Left ventricle myocardium inferior (tissue), 1 donor: ENCODE data around the gene AGPAT3. TPM values are rescaled to one million over a fixed set of nuclear protein-coding genes. Genes with fewer than 3 reads are reported as not detected.

Source experiments
- DNase-seq: peaks from one replicate; pipeline ENCODE4 v3.0.0-alpha.2; 2020
- H3K27ac ChIP-seq: fragments of 200-600 bp; replicated peaks from 2 replicates; pipeline ENCODE4 v1.8.0; 2021
- H3K27me3 ChIP-seq: fragments of 200-600 bp; 2 replicates; pipeline ENCODE4 v1.8.0; 2021; ENCODE audit warnings: low read depth
- H3K36me3 ChIP-seq: fragments of 200-600 bp; 2 replicates; pipeline ENCODE4 v1.8.0; 2021
- H3K4me1 ChIP-seq: fragments of 200-600 bp; 2 replicates; pipeline ENCODE4 v1.8.0; 2021
- H3K4me3 ChIP-seq: fragments of 200-600 bp; 2 replicates; pipeline ENCODE4 v1.8.0; 2021; ENCODE audit warnings: mild to moderate bottlenecking, moderate library complexity
- H3K9me3 ChIP-seq: fragments of 200-600 bp; replicated peaks from 2 replicates; pipeline ENCODE4 v1.8.0; 2021
- CTCF ChIP-seq: fragments of 200-600 bp; IDR thresholded peaks from 2 replicates; pipeline ENCODE4 v1.8.0; 2021; ENCODE audit warnings: antibody characterized with exemption, mild to moderate bottlenecking, borderline replicate concordance
- intact Hi-C: fragments of 100-400 bp; cut with micrococcal nuclease; formaldehyde crosslinking; loops from one replicate; pipeline ENCODE4 v1.11.0; 2022
- total RNA-seq: library from RNA; stranded (reverse); fragmentation: NEBNext Ultra II Directional; extraction: Animal tissue kit (Norgen Biotek cat#: 25700); gene quantifications from one replicate; pipeline ENCODE4 v1.2.1, GENCODE V29; 2021
- donor health status: DM: no; HTN: yes; CAD: no; lungs with severe emphysema.

AGPAT3 gene
- total RNA-seq, 1 donor from 2014 or later = 79.6 TPM

GRCh38 chr21:43937051-43937832, 72.2 kb downstream of the AGPAT3 start:
- no peak overlapping the region for H3K4me3 ChIP-seq
- intact Hi-C loops = no loop called here
- peaks cover 5% of the 10 kb centered on the region for H3K36me3 ChIP-seq
- peak overlapping the region; percentile 57 for H3K27ac ChIP-seq
- H3K4me1 ChIP-seq = peaks cover 51% of the 10 kb centered on the region
- no peaks in the 10 kb centered on the region for H3K9me3 ChIP-seq
- H3K27me3 ChIP-seq = no peaks in the 10 kb centered on the region
- TF ChIP-seq CTCF = no peak
- no peak for DNase-seq

DNA sequence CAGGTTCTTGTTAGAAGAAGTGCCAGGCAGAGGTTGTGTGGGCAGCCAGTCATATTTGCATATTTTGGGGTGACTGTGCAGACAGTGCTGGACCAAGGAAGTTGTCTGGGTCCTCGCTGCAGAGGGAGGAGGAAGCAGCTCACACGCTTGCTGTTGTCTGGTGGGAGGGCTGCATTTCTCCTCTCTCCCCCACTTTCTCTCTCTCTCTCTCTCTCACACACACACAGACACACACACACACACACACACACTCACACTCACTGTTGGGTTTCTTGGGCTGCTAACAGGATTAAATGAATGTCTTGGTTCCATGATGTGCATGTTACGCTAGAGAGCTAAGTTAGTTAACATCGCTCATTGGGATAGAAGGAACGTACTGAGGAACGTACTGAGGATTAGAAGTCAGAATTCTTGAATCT, 72.9 kb downstream of the AGPAT3 start:
- Histone ChIP-seq H3K9me3 (no peaks in the 10 kb centered on the region), H3K27me3 (no peaks in the 10 kb centered on the region), H3K36me3 (peaks cover 6% of the 10 kb centered on the region), H3K27ac (peak overlapping the region; percentile 70), H3K4me3 (no peak overlapping the region), H3K4me1 (peaks cover 51% of the 10 kb centered on the region)
- DNase-seq = no peak
- no peak for TF ChIP-seq CTCF
- intact Hi-C loops = no loop called here

- peak; percentile 92 for TF ChIP-seq CTCF
- intact Hi-C loops = no loop called here
- no peaks in the 10 kb centered on the region for H3K27me3 ChIP-seq
- peak overlapping the region; percentile 70 for H3K27ac ChIP-seq
- H3K9me3 ChIP-seq = no peaks in the 10 kb centered on the region
- H3K4me1 ChIP-seq = peaks cover 49% of the 10 kb centered on the region
- peak overlapping the region; percentile 62 for H3K4me3 ChIP-seq
- peaks cover 6% of the 10 kb centered on the region for H3K36me3 ChIP-seq
- peak; percentile 84 for DNase-seq
These were observed 73.9 kb downstream of the AGPAT3 start for GRCh38 chr21:43938751-43939442.

DNA sequence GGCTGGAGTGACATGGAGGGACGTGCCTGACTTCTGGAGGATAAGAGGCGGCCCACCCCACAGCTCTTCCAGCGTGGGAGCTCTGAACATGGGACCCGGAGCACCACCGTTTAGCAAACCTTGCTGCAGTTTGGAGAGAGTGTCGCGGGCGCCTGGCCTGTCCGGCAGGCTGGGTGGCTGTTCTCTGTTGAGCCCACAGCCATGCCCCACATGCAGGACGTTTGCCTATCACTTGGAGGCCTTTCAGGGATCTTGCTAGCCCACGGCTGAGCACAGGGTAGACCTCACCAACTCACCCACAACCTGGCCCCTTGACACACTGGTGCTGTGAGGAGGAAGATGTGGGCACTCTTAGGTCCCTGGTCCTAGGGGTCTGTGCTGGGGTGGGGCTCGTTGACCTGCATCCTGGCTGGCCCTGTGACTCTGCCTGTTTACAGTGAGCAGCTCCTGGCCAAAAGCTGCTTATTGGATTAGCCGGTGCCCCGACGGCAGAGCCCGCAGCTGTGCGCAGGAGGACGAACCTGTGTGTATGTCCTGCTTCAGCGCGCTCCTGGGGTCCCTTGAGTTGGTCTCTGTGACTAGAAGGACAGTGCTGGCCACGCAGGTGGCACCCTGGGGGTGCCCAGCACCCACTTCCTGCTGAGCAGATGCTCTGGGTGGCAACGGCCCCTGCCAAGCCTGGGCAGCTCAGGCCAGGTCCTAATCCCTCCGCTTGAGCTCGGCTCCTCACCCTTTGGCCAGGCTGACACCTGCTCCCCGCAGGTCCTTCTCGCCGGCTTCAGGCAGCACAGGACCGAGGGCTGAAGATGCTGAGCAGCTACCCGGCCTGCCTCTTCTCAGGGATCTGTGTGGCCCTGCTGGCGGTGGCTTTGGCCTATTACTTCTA, 74.7 kb downstream of the AGPAT3 start:
- intact Hi-C loops = no loop called here
- H3K4me3 ChIP-seq = peak overlapping the region; percentile 62
- H3K4me1 ChIP-seq = peaks cover 57% of the 10 kb centered on the region
- no peaks in the 10 kb centered on the region for H3K9me3 ChIP-seq
- peaks cover 6% of the 10 kb centered on the region for H3K36me3 ChIP-seq
- TF ChIP-seq CTCF = no peak
- no peak for DNase-seq
- H3K27me3 ChIP-seq = no peaks in the 10 kb centered on the region
- H3K27ac ChIP-seq = peak overlapping the region; percentile 70

DNA sequence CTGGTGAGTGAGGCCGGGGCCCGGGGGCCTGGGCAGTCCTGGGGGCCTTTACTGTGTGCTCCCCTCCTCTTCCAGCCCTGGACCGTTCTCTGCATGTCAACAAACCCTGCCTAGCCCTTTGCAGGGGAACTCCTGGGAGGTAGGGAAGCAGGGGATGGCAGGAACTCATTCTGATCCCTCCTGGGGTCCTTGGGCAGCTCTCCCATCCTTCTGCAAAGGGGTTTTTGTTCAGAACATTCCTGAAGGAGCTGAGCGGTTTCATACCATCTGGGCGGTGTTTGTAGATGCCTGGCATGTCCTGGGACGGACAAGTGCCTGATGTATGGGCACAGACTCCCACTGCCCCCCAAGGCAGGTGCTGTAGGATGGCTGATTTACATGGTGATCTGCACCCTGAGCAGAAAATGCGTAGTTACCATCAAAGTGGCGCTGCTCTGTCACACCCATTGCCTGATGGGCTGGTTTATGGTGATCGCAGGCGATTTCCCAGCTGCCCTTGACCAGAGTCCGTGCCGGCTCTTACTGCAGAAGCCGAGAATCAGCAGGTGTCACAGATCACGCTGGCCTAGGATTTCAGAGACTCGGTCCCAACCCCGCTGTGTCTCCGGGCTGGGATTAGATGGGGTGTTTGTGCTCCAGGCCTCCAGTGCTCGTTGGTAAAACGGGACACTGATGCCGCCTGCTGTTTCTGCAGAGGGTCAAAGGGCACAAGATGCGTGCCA, 75.5 kb downstream of the AGPAT3 start:
- Histone ChIP-seq H3K27ac (no peak overlapping the region), H3K9me3 (no peaks in the 10 kb centered on the region), H3K4me1 (peaks cover 61% of the 10 kb centered on the region), H3K36me3 (peaks cover 6% of the 10 kb centered on the region), H3K4me3 (no peak overlapping the region), H3K27me3 (no peaks in the 10 kb centered on the region)
- no peak for DNase-seq
- no peak for TF ChIP-seq CTCF
- intact Hi-C loops = no loop called here
